RWPE1 (cell line): ENCODE results near the gene SLC9B2.

Experiments
- CTCF ChIA-PET: fragments of 350-600 bp; sonication (Branson Sonifier 250); formaldehyde crosslinking; extraction: SDS; loops from one replicate; lab custom pipeline; 2021; lab: Yijun Ruan, JAX
- POLR2A ChIA-PET: fragments of 400-600 bp; formaldehyde crosslinking; extraction: SDS; loops from one replicate; lab custom pipeline; 2020; ENCODE audit warnings: antibody characterized with exemption; ENCODE audit not compliant: low non-redundant PET; lab: Yijun Ruan, JAX
- DNase-seq: peaks from one replicate; pipeline ENCODE4 v3.0.0; 2012; ENCODE audit warnings: low spot score
- H3K27ac ChIP-seq: fragments of 450-650 bp; 2 replicates; pipeline ENCODE4 v1.5.1; 2017
- TF ChIP-seq, protein P1 (sequence below): fragments of 450-650 bp; conservative IDR thresholded peaks from 2 replicates; pipeline ENCODE4 v1.5.1; 2017; ENCODE audit warnings: low read depth, mild to moderate bottlenecking

Gene SLC9B2

DNA sequence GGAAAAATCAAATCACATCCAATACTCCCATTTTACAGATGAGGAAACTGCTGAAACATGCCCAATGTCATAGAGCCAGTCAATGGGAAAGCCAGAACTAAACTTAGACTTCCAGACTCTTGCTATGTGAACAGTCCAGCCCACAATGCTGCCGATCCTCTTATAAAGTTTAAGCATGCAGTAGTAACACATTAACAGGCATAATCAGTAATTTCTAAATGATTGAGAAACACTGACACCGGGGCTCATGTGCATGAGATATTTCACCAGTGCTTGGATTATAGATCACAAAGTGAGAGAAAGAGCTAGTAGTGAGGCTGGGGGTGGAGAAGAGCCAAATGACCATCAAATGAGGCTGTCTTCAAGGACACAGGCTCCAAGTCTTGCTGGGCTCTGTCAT, 20.6 kb upstream of the SLC9B2 start:
- CTCF ChIA-PET: no interaction called here
- H3K27ac ChIP-seq: no peak overlapping the region
- no peak for DNase-seq
- POLR2A ChIA-PET: no interaction called here
- TF ChIP-seq, protein P1, sequence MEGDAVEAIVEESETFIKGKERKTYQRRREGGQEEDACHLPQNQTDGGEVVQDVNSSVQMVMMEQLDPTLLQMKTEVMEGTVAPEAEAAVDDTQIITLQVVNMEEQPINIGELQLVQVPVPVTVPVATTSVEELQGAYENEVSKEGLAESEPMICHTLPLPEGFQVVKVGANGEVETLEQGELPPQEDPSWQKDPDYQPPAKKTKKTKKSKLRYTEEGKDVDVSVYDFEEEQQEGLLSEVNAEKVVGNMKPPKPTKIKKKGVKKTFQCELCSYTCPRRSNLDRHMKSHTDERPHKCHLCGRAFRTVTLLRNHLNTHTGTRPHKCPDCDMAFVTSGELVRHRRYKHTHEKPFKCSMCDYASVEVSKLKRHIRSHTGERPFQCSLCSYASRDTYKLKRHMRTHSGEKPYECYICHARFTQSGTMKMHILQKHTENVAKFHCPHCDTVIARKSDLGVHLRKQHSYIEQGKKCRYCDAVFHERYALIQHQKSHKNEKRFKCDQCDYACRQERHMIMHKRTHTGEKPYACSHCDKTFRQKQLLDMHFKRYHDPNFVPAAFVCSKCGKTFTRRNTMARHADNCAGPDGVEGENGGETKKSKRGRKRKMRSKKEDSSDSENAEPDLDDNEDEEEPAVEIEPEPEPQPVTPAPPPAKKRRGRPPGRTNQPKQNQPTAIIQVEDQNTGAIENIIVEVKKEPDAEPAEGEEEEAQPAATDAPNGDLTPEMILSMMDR: no peak

DNA sequence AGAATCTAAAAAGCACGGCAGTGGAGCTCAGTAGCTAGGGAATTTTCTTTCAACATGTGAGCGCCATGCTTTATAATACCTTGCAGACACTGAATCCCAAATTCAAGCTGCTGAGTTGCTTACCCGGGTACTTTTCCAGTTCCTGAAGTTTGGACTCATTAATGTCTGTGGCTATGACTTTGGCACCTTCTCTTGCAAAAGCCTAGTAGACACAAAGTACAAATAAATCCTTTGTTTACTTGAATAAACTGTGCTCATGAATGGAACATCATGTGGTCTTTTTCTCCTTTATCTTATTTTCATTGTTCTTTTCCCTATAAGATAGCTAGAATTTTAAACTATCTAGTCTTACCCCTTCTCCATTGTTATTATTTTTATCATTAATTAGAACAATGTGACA, 18.5 kb upstream of the SLC9B2 start:
- ChIA-PET CTCF (interaction anchor here (1.0 kb wide), 1 partner anchor 48 kb away, joined by 3 read pairs; no protein-coding TSS in a partner anchor), POLR2A (no interaction called here)
- no peak overlapping the region for H3K27ac ChIP-seq
- DNase-seq: no peak
- TF ChIP-seq, protein P1: no peak

DNA sequence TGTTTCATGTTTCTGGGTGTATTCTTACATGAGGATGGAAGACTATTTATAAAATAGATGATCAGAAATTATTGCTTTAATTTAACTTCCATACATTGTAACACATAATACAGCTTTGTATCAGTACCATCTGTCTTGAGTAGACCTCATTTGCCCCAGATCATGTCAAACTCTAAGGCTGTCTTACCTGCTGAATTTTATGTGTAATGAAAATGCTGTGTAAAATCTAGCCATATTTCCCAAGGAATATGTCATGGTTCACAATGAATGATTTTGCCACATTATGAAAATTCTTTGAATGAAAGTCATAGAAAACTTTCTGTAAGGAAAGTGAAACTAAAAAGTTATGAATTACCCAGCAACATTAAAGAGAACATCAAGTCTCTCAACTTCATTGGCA, 15.7 kb upstream of the SLC9B2 start:
- ChIA-PET POLR2A (no interaction called here), CTCF (interaction anchor here (0.5 to 1.4 kb wide), 7 partner anchors 52 to 1361 kb away, joined by 3 to 6 read pairs (median 4); no protein-coding TSS in a partner anchor)
- TF ChIP-seq, protein P1: no peak
- DNase-seq: no peak
- no peak overlapping the region for H3K27ac ChIP-seq

DNA sequence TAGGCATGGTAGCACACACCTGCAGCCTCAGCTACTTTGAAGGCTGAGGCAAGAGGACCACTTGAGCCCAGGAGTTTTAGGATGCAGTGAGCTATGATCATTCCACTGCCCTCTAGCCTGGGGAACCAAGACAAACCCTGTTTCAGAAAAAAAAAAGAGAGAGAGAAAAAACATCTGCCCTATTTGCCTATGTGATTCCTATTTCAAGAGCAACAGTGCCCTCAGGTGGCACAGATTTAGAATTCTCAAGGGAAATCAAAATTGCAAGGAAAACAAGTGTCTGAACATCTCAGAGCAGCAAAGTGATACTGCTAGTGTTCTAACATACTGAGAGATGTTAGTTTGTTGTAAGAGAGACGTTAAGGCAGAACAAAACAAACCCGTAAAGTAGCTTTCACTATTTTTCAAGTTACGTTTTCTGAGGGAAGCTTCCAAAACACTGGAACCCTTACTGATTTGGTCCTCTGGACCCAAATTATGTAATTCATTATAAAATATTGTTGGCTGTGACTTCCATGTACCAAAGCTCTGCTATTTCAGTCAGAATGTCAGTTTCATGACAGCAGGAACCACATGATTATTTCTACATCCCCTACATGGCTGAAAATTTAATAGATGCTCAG, 15.2 kb upstream of the SLC9B2 start:
- no peak for DNase-seq
- H3K27ac ChIP-seq: no peak overlapping the region
- TF ChIP-seq, protein P1: peak; percentile 65
- ChIA-PET CTCF (interaction anchor here (0.5 to 1.4 kb wide), 11 partner anchors 9 to 1361 kb away, joined by 3 to 6 read pairs (median 4); no protein-coding TSS in a partner anchor), POLR2A (no interaction called here)

DNA sequence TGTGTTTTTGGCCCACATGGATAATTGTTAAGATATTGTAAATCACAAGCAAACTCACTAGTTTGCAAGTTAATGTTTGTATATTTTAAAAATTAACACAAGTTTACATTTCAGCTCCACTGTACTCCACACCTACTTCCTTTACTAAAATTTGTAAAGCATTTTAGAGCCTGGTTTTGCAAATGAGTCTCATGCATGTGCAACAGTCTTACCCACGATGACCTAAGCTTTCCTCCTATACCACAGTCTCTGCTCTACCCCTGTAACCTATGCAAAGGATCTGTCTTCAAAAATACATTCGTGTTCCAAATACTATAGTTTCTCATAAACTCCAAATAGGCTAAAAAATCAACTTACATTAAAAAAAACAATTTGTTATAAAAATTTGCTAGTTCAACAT, 12.9 kb upstream of the SLC9B2 start:
- TF ChIP-seq, protein P1: no peak
- POLR2A ChIA-PET: no interaction called here
- DNase-seq: no peak
- H3K27ac ChIP-seq: no peak overlapping the region
- CTCF ChIA-PET: interaction anchor here (1.1 kb wide), 1 partner anchor 469 kb away, joined by 4 read pairs; no protein-coding TSS in a partner anchor

DNA sequence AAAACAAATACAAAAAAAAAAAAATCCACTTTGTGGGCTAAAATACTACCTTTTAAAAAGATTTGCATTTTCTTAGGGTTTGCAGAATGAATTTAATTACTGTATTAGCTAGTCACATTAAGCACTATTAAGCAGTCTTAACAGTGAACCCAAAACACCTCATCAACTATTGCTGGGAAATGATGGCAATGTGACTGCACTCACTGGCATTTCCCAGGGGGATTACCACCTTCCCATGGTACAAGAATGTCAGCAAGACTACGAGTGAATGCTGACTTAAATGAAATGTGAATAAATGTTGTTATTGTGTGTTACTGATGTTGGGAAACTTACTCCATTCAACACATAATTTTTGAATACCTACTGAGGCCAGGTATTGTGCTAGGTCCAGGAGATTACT, 10.0 kb upstream of the SLC9B2 start:
- POLR2A ChIA-PET: no interaction called here
- H3K27ac ChIP-seq: no peak overlapping the region
- CTCF ChIA-PET: no interaction called here
- no peak for DNase-seq
- TF ChIP-seq, protein P1: no peak
